ENCODE results near the gene TSC1.

Gene TSC1

DNA sequence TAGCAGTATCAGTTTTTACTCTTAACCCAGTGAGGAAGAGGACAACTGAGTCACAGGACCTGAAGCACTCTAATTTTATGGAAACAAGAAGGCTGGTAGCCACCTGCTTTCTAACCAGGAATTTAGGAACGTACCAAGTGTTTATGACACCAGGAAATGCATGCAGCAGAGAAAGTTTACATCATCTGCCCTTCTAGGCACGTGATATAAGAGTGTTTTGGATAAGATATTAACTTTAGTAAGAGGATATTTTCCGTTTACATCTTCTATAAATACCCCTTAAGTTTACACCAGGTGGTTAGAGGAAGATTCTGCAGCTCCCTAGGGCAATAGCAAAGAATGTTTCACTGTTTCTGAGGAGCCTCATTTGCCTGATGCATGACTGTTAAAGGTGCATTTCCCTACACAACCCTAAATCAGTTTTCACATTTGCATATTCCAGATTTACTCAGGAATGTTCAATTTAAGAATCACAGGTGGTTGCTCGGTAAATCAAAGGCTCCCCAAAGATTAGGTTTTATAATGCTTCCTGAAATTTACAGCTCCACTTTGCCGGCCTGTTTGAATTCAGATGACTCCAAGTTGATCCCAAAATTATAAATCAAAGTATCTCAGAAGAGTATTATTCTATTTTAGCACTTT, 1.8 kb downstream of the TSC1 start:
- Histone ChIP-seq H3K36me3 (ENCODE audit: control insufficient read depth in 2 of 2, insufficient read depth in 1 of 2, low read length in 2 of 2) (no peaks in the 10 kb centered on the region), H3K4me1 (ENCODE audit: control insufficient read depth, insufficient read depth, low read length) (peaks cover 14% of the 10 kb centered on the region), H3K4me3 (ENCODE audit: low read depth, low read length) (no peak overlapping the region), H3K27ac (ENCODE audit: extremely low read depth, low read depth, low read length) (no peak overlapping the region), H3K9me3 (ENCODE audit: control insufficient read depth, insufficient read depth, low read depth, low read length) (no peaks in the 10 kb centered on the region)
- ChIA-PET CTCF (interaction anchor here (0.7 to 3.2 kb wide), 8 partner anchors 11 to 144 kb away, joined by 3 to 13 read pairs (median 4); partner anchors contain the start of gene GFI1B), POLR2A (interaction anchor here (1.1 kb wide), 1 partner anchor 273 kb away, joined by 3 read pairs; the partner anchor contains the start of gene DDX31)
- TF ChIP-seq ZNF600 (tag by site-specific recombination; IDR thresholded peaks at IDR 0.05) = peak; percentile 94
- TF ChIP-seq ZNF19 (tag by site-specific recombination; IDR thresholded peaks at IDR 0.05; ENCODE audit: low read depth) = no peak
- peak; percentile 56; the same call in 1 of the 2 replicates for TF ChIP-seq PRDM1 (tag by site-specific recombination; IDR thresholded peaks at IDR 0.05)
- no peak for TF ChIP-seq ZNF174 (tag by site-specific recombination; IDR thresholded peaks at IDR 0.05)
- TF ChIP-seq ZEB2 (tag by site-specific recombination; IDR thresholded peaks at IDR 0.05) = 0 out of 2 replicates have a peak, but pooled peaks have one; percentile 24
- TF ChIP-seq ZBTB48 (tag by site-specific recombination; IDR thresholded peaks at IDR 0.05) = 0 out of 2 replicates have a peak, but pooled peaks have one; percentile 27
- TF ChIP-seq OSR2 (tag by site-specific recombination; IDR thresholded peaks at IDR 0.05) = peak; percentile 38; the same call in 1 of the 2 replicates
- peak; percentile 55 for TF ChIP-seq ZNF629 (tag by site-specific recombination; IDR thresholded peaks at IDR 0.05)
- no peak for TF ChIP-seq ZNF221 (tag by site-specific recombination; IDR thresholded peaks at IDR 0.05; ENCODE audit: borderline replicate concordance)
- TF ChIP-seq ZNF548 (tag by site-specific recombination; IDR thresholded peaks at IDR 0.05) = no peak
- TF ChIP-seq ZBTB17 (tag by site-specific recombination; IDR thresholded peaks at IDR 0.05) = 0 out of 2 replicates have a peak, but pooled peaks have one; percentile 12
- TF ChIP-seq ZNF555 (tag by site-specific recombination; conservative IDR thresholded peaks at IDR 0.05) = no peak
- TF ChIP-seq ZNF76 (tag by site-specific recombination; IDR thresholded peaks at IDR 0.05; ENCODE audit: borderline replicate concordance, low read depth) = 0 out of 2 replicates have a peak, but pooled peaks have one; percentile 17
- TF ChIP-seq, protein P1, sequence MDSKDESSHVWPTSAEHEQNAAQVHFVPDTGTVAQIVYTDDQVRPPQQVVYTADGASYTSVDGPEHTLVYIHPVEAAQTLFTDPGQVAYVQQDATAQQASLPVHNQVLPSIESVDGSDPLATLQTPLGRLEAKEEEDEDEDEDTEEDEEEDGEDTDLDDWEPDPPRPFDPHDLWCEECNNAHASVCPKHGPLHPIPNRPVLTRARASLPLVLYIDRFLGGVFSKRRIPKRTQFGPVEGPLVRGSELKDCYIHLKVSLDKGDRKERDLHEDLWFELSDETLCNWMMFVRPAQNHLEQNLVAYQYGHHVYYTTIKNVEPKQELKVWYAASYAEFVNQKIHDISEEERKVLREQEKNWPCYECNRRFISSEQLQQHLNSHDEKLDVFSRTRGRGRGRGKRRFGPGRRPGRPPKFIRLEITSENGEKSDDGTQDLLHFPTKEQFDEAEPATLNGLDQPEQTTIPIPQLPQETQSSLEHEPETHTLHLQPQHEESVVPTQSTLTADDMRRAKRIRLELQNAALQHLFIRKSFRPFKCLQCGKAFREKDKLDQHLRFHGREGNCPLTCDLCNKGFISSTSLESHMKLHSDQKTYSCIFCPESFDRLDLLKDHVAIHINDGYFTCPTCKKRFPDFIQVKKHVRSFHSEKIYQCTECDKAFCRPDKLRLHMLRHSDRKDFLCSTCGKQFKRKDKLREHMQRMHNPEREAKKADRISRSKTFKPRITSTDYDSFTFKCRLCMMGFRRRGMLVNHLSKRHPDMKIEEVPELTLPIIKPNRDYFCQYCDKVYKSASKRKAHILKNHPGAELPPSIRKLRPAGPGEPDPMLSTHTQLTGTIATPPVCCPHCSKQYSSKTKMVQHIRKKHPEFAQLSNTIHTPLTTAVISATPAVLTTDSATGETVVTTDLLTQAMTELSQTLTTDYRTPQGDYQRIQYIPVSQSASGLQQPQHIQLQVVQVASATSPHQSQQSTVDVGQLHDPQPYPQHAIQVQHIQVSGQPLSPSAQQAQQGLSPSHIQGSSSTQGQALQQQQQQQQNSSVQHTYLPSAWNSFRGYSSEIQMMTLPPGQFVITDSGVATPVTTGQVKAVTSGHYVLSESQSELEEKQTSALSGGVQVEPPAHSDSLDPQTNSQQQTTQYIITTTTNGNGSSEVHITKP (tag by site-specific recombination; IDR thresholded peaks at IDR 0.05) = peak; percentile 98
- no peak for TF ChIP-seq ZSCAN30 (tag by site-specific recombination; IDR thresholded peaks at IDR 0.05)
- TF ChIP-seq ZNF660 (tag by site-specific recombination; IDR thresholded peaks at IDR 0.05) = no peak
- 0 out of 2 replicates have a peak, but pooled peaks have one; percentile 40 for TF ChIP-seq BCL6B (tag by site-specific recombination; IDR thresholded peaks at IDR 0.05)
- TF ChIP-seq ZNF335 (tag by site-specific recombination; conservative IDR thresholded peaks at IDR 0.05) = peak; percentile 29
- TF ChIP-seq ZNF175 (tag by site-specific recombination; IDR thresholded peaks at IDR 0.05) = no peak
- TF ChIP-seq ZBTB44 (tag by site-specific recombination; IDR thresholded peaks at IDR 0.05) = peak; percentile 89
- TF ChIP-seq, protein P2, sequence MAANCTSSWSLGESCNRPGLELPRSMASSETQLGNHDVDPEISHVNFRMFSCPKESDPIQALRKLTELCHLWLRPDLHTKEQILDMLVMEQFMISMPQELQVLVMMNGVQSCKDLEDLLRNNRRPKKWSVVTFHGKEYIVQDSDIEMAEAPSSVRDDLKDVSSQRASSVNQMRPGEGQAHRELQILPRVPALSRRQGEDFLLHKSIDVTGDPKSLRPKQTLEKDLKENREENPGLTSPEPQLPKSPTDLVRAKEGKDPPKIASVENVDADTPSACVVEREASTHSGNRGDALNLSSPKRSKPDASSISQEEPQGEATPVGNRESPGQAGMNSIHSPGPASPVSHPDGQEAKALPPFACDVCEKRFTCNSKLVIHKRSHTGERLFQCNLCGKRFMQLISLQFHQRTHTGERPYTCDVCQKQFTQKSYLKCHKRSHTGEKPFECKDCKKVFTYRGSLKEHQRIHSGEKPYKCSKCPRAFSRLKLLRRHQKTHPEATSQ (tag by site-specific recombination; IDR thresholded peaks at IDR 0.05) = no peak
